GM12878 (cell line): ENCODE results near the gene M1AP. TPM values are rescaled to one million over a fixed set of nuclear protein-coding genes. Genes with fewer than 3 reads are reported as not detected.

Experiments used
- ATAC-seq: fragments of 200-7000 bp; cut with Tn5 transposase; 3 replicates; pipeline ENCODE4 v1.9.1; 2020; ENCODE audit warnings: mild to moderate bottlenecking, moderate library complexity
- BruUV-seq: library from RNA; stranded (reverse); fragments of 400-500 nt; replicated peaks from 2 replicates; lab custom pipeline; 2021; lab: Mats Ljungman, UMichigan
- CTCF ChIA-PET: fragments of 300-600 bp; sonication (Branson Sonifier 250); formaldehyde crosslinking; extraction: SDS; loops from one replicate; lab custom pipeline; 2021; ENCODE audit warnings: inconsistent platforms; lab: Yijun Ruan, JAX
- POLR2A ChIA-PET: fragments of 350-600 bp; formaldehyde crosslinking; extraction: SDS; loops from one replicate; lab custom pipeline; 2021; ENCODE audit warnings: inconsistent platforms; lab: Charles Lee
- RAD21 ChIA-PET: fragments of 300-600 bp; sonication (Branson Sonifier 250); formaldehyde crosslinking; loops from one replicate; lab custom pipeline; 2023; ENCODE audit warnings: antibody characterized with exemption; ENCODE audit not compliant: unreplicated experiment; lab: Charles Lee
- SMC1A ChIA-PET: fragments of 300-600 bp; sonication (Branson Sonifier 250); formaldehyde crosslinking; loops from one replicate; lab custom pipeline; 2023; ENCODE audit not compliant: unreplicated experiment, uncharacterized antibody; lab: Charles Lee
- DNase-seq: peaks from one replicate; pipeline ENCODE4 v3.0.0-alpha.2; 2011; ENCODE audit warnings: low read depth, low spot score
- FAIRE-seq: peaks from 3 replicates; lab custom pipeline; 2011; peaks lifted over from hg19 to GRCh38; lab: Jason Lieb, UNC
- H2AFZ ChIP-seq: 2 replicates; pipeline ENCODE4 v1.6.0; 2011; ENCODE audit warnings: low read depth, low read length, control low read depth; ENCODE audit not compliant: control insufficient read depth
- H3K27ac ChIP-seq: 2 replicates; pipeline ENCODE4 v1.5.1; 2011; ENCODE audit warnings: control low read depth; ENCODE audit not compliant: control insufficient read depth, insufficient read depth
- H3K27me3 ChIP-seq, 2 experiments: replicated peaks in 1 of 2; 2 replicates each; pipeline versions ENCODE4 v1.6.0 to v1.6.1; 2011; ENCODE audit warnings: low read length in 1 of 2; ENCODE audit not compliant: control insufficient read depth in 2 of 2, insufficient read depth in 2 of 2
- H3K36me3 ChIP-seq, 2 experiments: 2 replicates each; pipeline ENCODE4 v1.5.1; 2011; ENCODE audit warnings: low read length in 1 of 2; ENCODE audit not compliant: control insufficient read depth in 2 of 2, insufficient read depth in 2 of 2
- H3K4me1 ChIP-seq: 2 replicates; pipeline ENCODE4 v1.6.1; 2011; ENCODE audit warnings: mild to moderate bottlenecking, low read length, moderate library complexity, mixed read lengths; ENCODE audit not compliant: control insufficient read depth, insufficient read depth
- H3K4me2 ChIP-seq: 2 replicates; pipeline ENCODE4 v1.6.0; 2011; ENCODE audit warnings: control low read depth; ENCODE audit not compliant: control insufficient read depth, insufficient read depth
- H3K4me3 ChIP-seq: fragments of 200-600 bp; sonication (generic); 2 replicates; pipeline ENCODE4 v1.5.1; 2016
- H3K79me2 ChIP-seq: 2 replicates; pipeline ENCODE4 v1.6.0; 2011; ENCODE audit warnings: low read length; ENCODE audit not compliant: control insufficient read depth, insufficient read depth
- H3K9ac ChIP-seq: 2 replicates; pipeline ENCODE4 v1.8.0; 2011; ENCODE audit warnings: low read length, control low read depth, mixed read lengths; ENCODE audit not compliant: control insufficient read depth, insufficient read depth
- H3K9me3 ChIP-seq: replicated peaks from 3 replicates; pipeline ENCODE4 v1.5.1; 2011; ENCODE audit warnings: mild to moderate bottlenecking, low read length; ENCODE audit not compliant: control insufficient read depth, insufficient read depth
- H4K20me1 ChIP-seq: 2 replicates; pipeline ENCODE4 v1.6.0; 2011; ENCODE audit not compliant: control insufficient read depth, insufficient read depth
- DPF2 ChIP-seq: fragments of 450-650 bp; IDR thresholded peaks from 2 replicates; pipeline ENCODE4 v1.6.1; 2017; ENCODE audit warnings: mild to moderate bottlenecking
- MLLT1 ChIP-seq: fragments of 450-650 bp; IDR thresholded peaks from 2 replicates; pipeline ENCODE4 v1.6.1; 2016; ENCODE audit warnings: mild to moderate bottlenecking
- MTA2 ChIP-seq: fragments of 450-650 bp; IDR thresholded peaks from 2 replicates; pipeline ENCODE4 v1.6.1; 2016; ENCODE audit warnings: low read depth, mild to moderate bottlenecking, moderate library complexity
- PAX8 ChIP-seq: fragments of 450-650 bp; IDR thresholded peaks from 2 replicates; pipeline ENCODE4 v1.6.1; 2017; ENCODE audit warnings: mild to moderate bottlenecking, moderate library complexity
- SMAD1 ChIP-seq: fragments of 450-650 bp; IDR thresholded peaks from 2 replicates; pipeline ENCODE4 v1.6.1; 2018; ENCODE audit warnings: mild to moderate bottlenecking, low read depth; ENCODE audit not compliant: partially characterized antibody
- TBL1XR1 ChIP-seq: IDR thresholded peaks from 2 replicates; pipeline ENCODE4 v1.6.1; 2012; ENCODE audit warnings: low read depth, low read length, improper control_type of control experiment
- WGBS: methylation state at CpG from one replicate; pipeline ENCODE4 v1.1.6; 2016; ENCODE audit warnings: low lambda C conversion rate; ENCODE audit not compliant: insufficient replicate concordance, insufficient coverage; ENCODE audit errors: missing lambda C conversion rate; 5-methylcytosine and 5-hydroxymethylcytosine counted together
- in situ Hi-C: fragments of 300-500 bp; cut with MboI; formaldehyde crosslinking; loops from 9 replicates; pipeline ENCODE4 v1.14.3; 2018; ENCODE audit warnings: mixed read lengths
- intact Hi-C: fragments of 100-400 bp; cut with micrococcal nuclease; formaldehyde crosslinking; loops from one replicate; pipeline ENCODE4 v1.14.2; 2022; ENCODE audit not compliant: unreplicated experiment
- polyA plus RNA-seq, 11 experiments: library from polyadenylated mRNA; depleted of rRNA in 4 of 11; unstranded in 6 of 11; stranded (reverse) in 5 of 11; fragments of >200 nt; fragmentation: Nextera tagmentation in 4 of 11; fragmentation: Illumina TruSeq in 1 of 11; extraction: Ambion mirVana in 4 of 11; extraction: Trizol in 1 of 11; gene quantifications; 1 replicate in 1 of 11; 2 replicates in 10 of 11; pipeline versions ENCODE4 v1.2.1 to v1.2.3, GENCODE V29; 2011 to 2016; ENCODE audit warnings: inconsistent platforms in 2 of 11, missing spikeins in 2 of 11, low read depth in 1 of 11
- total RNA-seq, 4 experiments: library from RNA; depleted of rRNA in 3 of 4; stranded (reverse); fragments of >200 nt in 3 of 4; fragmentation: Illumina TruSeq in 1 of 4; extraction: Trizol in 1 of 4; gene quantifications; 2 replicates each; pipeline versions ENCODE4 v1.2.1 to v1.2.3, GENCODE V29; 2013 to 2021
- TF ChIP-seq, protein P1 (sequence below): IDR thresholded peaks from 2 replicates; pipeline ENCODE4 v1.6.1; 2011; ENCODE audit warnings: low read depth, mild to moderate bottlenecking, low read length, moderate library complexity, borderline replicate concordance; ENCODE audit errors: extremely low read depth

M1AP gene
- total and polyA plus RNA-seq, 10 of the 15 experiments (the other 5 are each of a cell fraction or from before 2014, with no cell fraction given), result 0.04 to 0.32 (median 0.16) TPM; not detected in 4

GRCh38 chr2:74510272-74510671 lies 137.9 kb downstream of the M1AP start:
- in situ Hi-C loops, result no loop called here
- Histone ChIP-seq H4K20me1 (no peaks in the 10 kb centered on the region), H3K79me2 (peaks cover 12% of the 10 kb centered on the region), H3K27ac (no peak overlapping the region), H3K9me3 (no peaks in the 10 kb centered on the region), H3K4me3 (no peak overlapping the region), H3K9ac (no peak overlapping the region), H3K4me2 (no peak overlapping the region), H3K4me1 (peaks cover 18% of the 10 kb centered on the region), H3K36me3 (peaks cover 0 to 7% of the 10 kb centered on the region in 2 experiments; a peak in 1 of 4 replicates), H3K27me3 (peaks cover 13 to 17% of the 10 kb centered on the region in 2 experiments), H2AFZ (no peak overlapping the region)
- ChIA-PET CTCF (interaction anchor here (0.6 to 13.9 kb wide), 5 partner anchors 20 to 107 kb away, joined by 3 to 231 read pairs (median 8); partner anchors contain the start of genes AUP1, DQX1 and HTRA2), RAD21 (interaction anchor here (5.1 to 5.5 kb wide), 2 partner anchors 21 to 76 kb away, joined by 49 to 61 read pairs; partner anchors contain the start of genes AUP1 and HTRA2), SMC1A (interaction anchor here (0.7 to 5.2 kb wide), 7 partner anchors 9 to 76 kb away, joined by 3 to 71 read pairs (median 4); partner anchors contain the start of genes AUP1, DQX1 and HTRA2), POLR2A (interaction anchor here (0.6 to 5.8 kb wide), 4 partner anchors 20 to 67 kb away, joined by 3 to 33 read pairs (median 9); partner anchors contain the start of genes AUP1 and HTRA2)
- no peak for TF ChIP-seq SMAD1
- TF ChIP-seq, protein P1, sequence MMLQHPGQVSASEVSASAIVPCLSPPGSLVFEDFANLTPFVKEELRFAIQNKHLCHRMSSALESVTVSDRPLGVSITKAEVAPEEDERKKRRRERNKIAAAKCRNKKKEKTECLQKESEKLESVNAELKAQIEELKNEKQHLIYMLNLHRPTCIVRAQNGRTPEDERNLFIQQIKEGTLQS, result no peak
- FAIRE-seq (no peak), ATAC-seq (no peak), DNase-seq (no peak)
- no TSS peak for BruUV-seq
- WGBS, result 62% methylated on average over 3 of the region's 4 CpGs
- intact Hi-C loops, result no loop called here

DNA sequence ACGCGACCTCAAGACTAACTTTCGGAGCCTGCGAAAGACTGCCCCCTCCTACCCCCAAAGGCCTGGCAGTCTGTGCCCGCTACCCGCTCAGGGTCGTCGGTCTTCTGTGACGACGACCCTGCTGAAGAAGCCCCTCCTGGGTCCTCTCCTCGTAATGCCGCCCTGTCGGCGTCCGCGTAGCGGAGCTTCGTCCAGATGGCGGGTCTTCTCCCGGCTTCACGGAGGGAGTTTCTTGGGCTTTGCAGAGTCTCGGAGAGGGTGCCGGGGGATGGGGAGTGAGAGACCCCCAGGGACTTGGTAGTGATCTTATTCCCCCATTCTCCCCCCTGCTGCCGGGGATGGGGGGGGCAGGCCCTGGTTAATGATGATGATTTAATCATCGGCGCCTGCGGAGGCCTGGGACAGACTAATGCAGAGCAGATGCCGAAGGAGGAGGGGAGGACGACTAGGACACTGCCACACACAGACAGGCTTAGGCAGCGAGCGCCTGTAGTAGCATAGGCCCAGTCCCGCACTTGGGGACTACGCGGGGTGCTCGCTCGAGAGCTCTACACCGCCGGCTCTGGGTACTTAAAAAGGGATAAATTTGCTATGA lies 140.1 kb downstream of the M1AP start:
- RAD21 ChIA-PET, result interaction anchor here (0.9 to 5.5 kb wide), 4 partner anchors 23 to 79 kb away, joined by 3 to 61 read pairs (median 26); partner anchors contain the start of genes AUP1 and HTRA2
- Histone ChIP-seq H2AFZ (peak overlapping the region; percentile 100), H3K36me3 (peaks cover 0 to 7% of the 10 kb centered on the region in 2 experiments; a peak in 1 of 4 replicates), H3K4me2 (peak overlapping the region; percentile 95), H3K4me3 (peak overlapping the region; percentile 98), H3K9me3 (no peaks in the 10 kb centered on the region), H3K4me1 (peaks cover 22% of the 10 kb centered on the region), H3K79me2 (peaks cover 12% of the 10 kb centered on the region), H3K9ac (peak overlapping the region; percentile 93), H4K20me1 (no peaks in the 10 kb centered on the region), H3K27ac (peak overlapping the region; percentile 97), H3K27me3 (peaks cover 2 to 3% of the 10 kb centered on the region in 2 experiments; a peak in 3 of 4 replicates)
- no peak for DNase-seq
- TF ChIP-seq MTA2 (0 out of 2 replicates have a peak, but pooled peaks have one; percentile 37), DPF2 (0 out of 2 replicates have a peak, but pooled peaks have one; percentile 10), MLLT1 (peak; percentile 64; the same call in 1 of the 2 replicates), TBL1XR1 (no peak), PAX8 (no peak)
- POLR2A ChIA-PET, result interaction anchor here (0.9 to 5.8 kb wide), 7 partner anchors 14 to 81 kb away, joined by 3 to 33 read pairs (median 3); partner anchors contain the start of genes AUP1, DQX1, HTRA2 and TTC31
- ATAC-seq, result peak; percentile 53
- CTCF ChIA-PET, result interaction anchor here (0.6 to 13.9 kb wide), 9 partner anchors 12 to 91 kb away, joined by 3 to 231 read pairs (median 6); partner anchors contain the start of genes AUP1, CCDC142, DQX1 and HTRA2
- intact Hi-C loops, result loop anchor here (1.0 kb wide), 2 partner anchors 21 to 79 kb away; partner anchors contain the start of genes AUP1 and HTRA2
- no peak for FAIRE-seq
- 16% methylated on average over 38 of the region's 38 CpGs for WGBS
- SMC1A ChIA-PET, result interaction anchor here (0.7 to 5.2 kb wide), 4 partner anchors 22 to 78 kb away, joined by 3 to 71 read pairs (median 28); partner anchors contain the start of genes AUP1, DQX1 and HTRA2
- in situ Hi-C loops, result no loop called here
- BruUV-seq, result TSS peak; percentile 78
